HUDEP-2 (cell line): Measurements from ENCODE around the gene THAP10.
"Not testable (repeated sequence)": the region's sequence is repeated elsewhere in the genome, so short reads cannot be mapped to it uniquely, and the experiment has no call there.

ENCODE experiments used
- DNase-seq, 76 experiments: peaks; one replicate each; lab custom pipeline; 2025; ENCODE audit not compliant: unreplicated experiment in 76 of 76; lab: John Stamatoyannopoulos, UW

THAP10 gene

GRCh38 chr15:70879401-70879800 is 12.8 kb downstream of the THAP10 start:
- no peak for DNase-seq

GRCh38 chr15:70876683-70877082 is 15.6 kb downstream of the THAP10 start:
- no peak for DNase-seq

- no peak for DNase-seq
Observed at GRCh38 chr15:70876011-70876410, 16.2 kb downstream of the THAP10 start.

GRCh38 chr15:70875001-70875782 is 17.0 kb downstream of the THAP10 start:
- DNase-seq = no peak

- DNase-seq = no peak
Observed at GRCh38 chr15:70873232-70874054, 18.8 kb downstream of the THAP10 start.

GRCh38 chr15:70871490-70871889 is 20.7 kb downstream of the THAP10 start:
- DNase-seq = not testable (repeated sequence)

- no peak for DNase-seq
Observed at GRCh38 chr15:70870051-70870450, 22.2 kb downstream of the THAP10 start.

- no peak for DNase-seq
Observed at GRCh38 chr15:70869346-70869745, 22.9 kb downstream of the THAP10 start.

- no peak for DNase-seq
Observed at GRCh38 chr15:70867911-70868467, 24.2 kb downstream of the THAP10 start.

GRCh38 chr15:70866982-70867641 is 25.1 kb downstream of the THAP10 start:
- no peak for DNase-seq

- DNase-seq = no peak
Observed at GRCh38 chr15:70863450-70864218, 28.6 kb downstream of the THAP10 start.

- DNase-seq = no peak
Observed at GRCh38 chr15:70859998-70860397, 32.2 kb downstream of the THAP10 start.

GRCh38 chr15:70859322-70859908 is 32.8 kb downstream of the THAP10 start:
- DNase-seq = no peak

- DNase-seq = not testable (repeated sequence)
Observed at GRCh38 chr15:70858614-70859321, 33.5 kb downstream of the THAP10 start.

- no peak for DNase-seq
Observed at GRCh38 chr15:70857562-70858285, 34.5 kb downstream of the THAP10 start.

- DNase-seq = no peak
Observed at GRCh38 chr15:70856884-70857561, 35.2 kb downstream of the THAP10 start.

- DNase-seq = no peak
Observed at GRCh38 chr15:70856177-70856883, 35.9 kb downstream of the THAP10 start.
